ENCODE results near the gene TMEM86A. TPM values are rescaled to one million over a fixed set of nuclear protein-coding genes. Genes with fewer than 3 reads are reported as not detected.

The TMEM86A gene
- total and polyA plus RNA-seq, 12 donors = 1.8 to 22.7 (median 8.3) TPM

- Histone ChIP-seq H3K4me3 (no peak overlapping the region), H3K36me3 (replicated peaks in 1 of 2) (no peaks in the 10 kb centered on the region), H3K27ac (no peak overlapping the region), H3K4me1 (replicated peaks in 1 of 2) (peaks cover 7 to 11% of the 10 kb centered on the region in 2 donors), H3K9me3 (replicated peaks in 1 of 3) (no peaks in the 10 kb centered on the region), H3K27me3 (no peaks in the 10 kb centered on the region)
- DNase-seq = no peak
- TF ChIP-seq CTCF (IDR thresholded peaks at IDR 0.05) = no peak
- no peak for TF ChIP-seq POLR2A (IDR thresholded peaks at IDR 0.05)
- WGBS, 4 donors = 86 to 94% (median 93%) methylated on average over 1 to 4 of the region's 4 CpGs
- intact Hi-C loops (cut with DNase I) = no loop called here
These were observed 10.8 kb downstream of the TMEM86A start for GRCh38 chr11:18709414-18709813.

GRCh38 chr11:18710545-18710944 lies 12.0 kb downstream of the TMEM86A start:
- Histone ChIP-seq H3K4me1 (replicated peaks in 1 of 2) (peaks cover 4 to 5% of the 10 kb centered on the region in 2 donors), H3K27me3 (no peaks in the 10 kb centered on the region), H3K4me3 (no peak overlapping the region), H3K9me3 (replicated peaks in 1 of 3) (no peaks in the 10 kb centered on the region), H3K36me3 (replicated peaks in 1 of 2) (no peaks in the 10 kb centered on the region), H3K27ac (no peak overlapping the region)
- 70 to 85% (median 82%) methylated on average over 4 to 5 of the region's 5 CpGs for WGBS, 4 donors
- intact Hi-C loops (cut with DNase I) = no loop called here
- TF ChIP-seq CTCF (IDR thresholded peaks at IDR 0.05) (no peak), POLR2A (IDR thresholded peaks at IDR 0.05) (no peak)
- no peak for DNase-seq

DNA sequence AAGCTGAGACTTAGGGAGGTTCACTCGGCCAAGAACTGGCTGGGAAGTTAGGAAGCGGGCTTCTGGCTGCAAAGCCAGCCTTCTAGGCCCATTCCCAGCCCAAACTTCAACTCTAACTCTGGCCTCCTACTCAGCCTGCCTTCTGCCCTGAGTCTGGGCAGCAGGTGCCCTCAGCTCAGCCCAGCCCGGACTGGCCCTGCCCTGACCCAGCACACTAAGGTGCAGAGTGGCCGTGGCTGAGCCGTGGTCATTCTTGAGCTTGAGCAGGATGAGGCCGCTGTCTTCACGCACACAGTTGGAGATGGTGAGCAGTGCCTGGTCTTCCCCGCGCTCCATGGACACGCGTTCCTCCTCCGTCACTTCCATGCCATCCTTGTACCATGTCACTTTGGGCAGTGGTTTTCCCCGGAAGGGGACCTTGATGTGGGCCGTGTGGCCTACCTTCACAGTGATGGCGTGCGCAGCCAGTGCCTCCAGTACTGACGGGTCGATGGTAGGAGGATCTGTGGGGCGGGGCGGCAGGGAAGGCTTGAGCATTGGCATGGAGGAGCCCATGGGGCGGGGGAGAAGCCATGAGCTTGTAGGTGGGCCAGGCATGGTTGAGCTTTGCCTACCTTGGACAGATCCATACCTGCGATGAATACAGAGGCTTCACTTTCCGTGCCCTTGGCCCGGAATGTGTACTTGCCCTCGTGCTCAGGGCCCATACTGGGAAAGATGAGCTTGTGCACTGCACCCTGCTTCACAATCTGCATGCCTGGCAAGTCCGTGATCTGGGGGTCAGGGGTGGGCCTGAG lies 15.3 kb downstream of the TMEM86A start:
- Histone ChIP-seq H3K4me1 (replicated peaks in 1 of 2) (no peaks in the 10 kb centered on the region), H3K4me3 (no peak overlapping the region), H3K9me3 (replicated peaks in 1 of 3) (no peaks in the 10 kb centered on the region), H3K36me3 (replicated peaks in 1 of 2) (no peaks in the 10 kb centered on the region), H3K27me3 (no peaks in the 10 kb centered on the region), H3K27ac (no peak overlapping the region)
- no peak for TF ChIP-seq CTCF (IDR thresholded peaks at IDR 0.05)
- TF ChIP-seq POLR2A (IDR thresholded peaks at IDR 0.05) = no peak
- intact Hi-C loops (cut with DNase I) = no loop called here
- 91 to 95% (median 94%) methylated on average over 25 to 26 of the region's 26 CpGs for WGBS, 4 donors
- DNase-seq = no peak

- Histone ChIP-seq H3K27ac (no peak overlapping the region), H3K9me3 (replicated peaks in 1 of 3) (no peaks in the 10 kb centered on the region), H3K4me3 (no peak overlapping the region), H3K36me3 (replicated peaks in 1 of 2) (no peaks in the 10 kb centered on the region), H3K27me3 (no peaks in the 10 kb centered on the region), H3K4me1 (replicated peaks in 1 of 2) (no peaks in the 10 kb centered on the region)
- no peak for TF ChIP-seq CTCF (IDR thresholded peaks at IDR 0.05)
- TF ChIP-seq POLR2A (IDR thresholded peaks at IDR 0.05) = no peak
- no peak for DNase-seq
- WGBS, 4 donors = 82 to 96% (median 89%) methylated on average over 10 of the region's 10 CpGs
- intact Hi-C loops (cut with DNase I) = no loop called here
These were observed 15.8 kb downstream of the TMEM86A start for GRCh38 chr11:18714443-18714780.
